ENCODE results near the gene MYBPHL.

MYBPHL gene

DNA sequence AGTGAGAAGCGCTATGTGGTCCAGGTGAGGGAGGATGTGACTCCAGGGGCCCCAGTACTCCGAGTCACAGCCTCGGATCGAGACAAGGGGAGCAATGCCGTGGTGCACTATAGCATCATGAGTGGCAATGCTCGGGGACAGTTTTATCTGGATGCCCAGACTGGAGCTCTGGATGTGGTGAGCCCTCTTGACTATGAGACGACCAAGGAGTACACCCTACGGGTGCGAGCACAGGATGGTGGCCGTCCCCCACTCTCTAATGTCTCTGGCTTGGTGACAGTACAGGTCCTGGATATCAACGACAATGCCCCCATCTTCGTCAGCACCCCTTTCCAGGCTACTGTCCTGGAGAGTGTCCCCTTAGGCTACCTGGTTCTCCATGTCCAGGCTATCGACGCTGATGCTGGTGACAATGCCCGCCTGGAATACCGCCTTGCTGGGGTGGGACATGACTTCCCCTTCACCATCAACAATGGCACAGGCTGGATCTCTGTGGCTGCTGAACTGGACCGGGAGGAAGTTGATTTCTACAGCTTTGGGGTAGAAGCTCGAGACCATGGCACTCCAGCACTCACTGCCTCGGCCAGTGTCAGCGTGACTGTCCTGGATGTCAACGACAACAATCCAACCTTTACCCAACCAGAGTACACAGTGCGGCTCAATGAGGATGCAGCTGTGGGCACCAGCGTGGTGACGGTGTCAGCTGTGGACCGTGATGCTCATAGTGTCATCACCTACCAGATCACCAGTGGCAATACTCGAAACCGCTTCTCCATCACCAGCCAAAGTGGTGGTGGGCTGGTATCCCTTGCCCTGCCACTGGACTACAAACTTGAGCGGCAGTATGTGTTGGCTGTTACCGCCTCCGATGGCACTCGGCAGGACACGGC lies 55.3 kb downstream of the MYBPHL start:
- DNase-seq (ENCODE audit: low read depth): no peak

DNA sequence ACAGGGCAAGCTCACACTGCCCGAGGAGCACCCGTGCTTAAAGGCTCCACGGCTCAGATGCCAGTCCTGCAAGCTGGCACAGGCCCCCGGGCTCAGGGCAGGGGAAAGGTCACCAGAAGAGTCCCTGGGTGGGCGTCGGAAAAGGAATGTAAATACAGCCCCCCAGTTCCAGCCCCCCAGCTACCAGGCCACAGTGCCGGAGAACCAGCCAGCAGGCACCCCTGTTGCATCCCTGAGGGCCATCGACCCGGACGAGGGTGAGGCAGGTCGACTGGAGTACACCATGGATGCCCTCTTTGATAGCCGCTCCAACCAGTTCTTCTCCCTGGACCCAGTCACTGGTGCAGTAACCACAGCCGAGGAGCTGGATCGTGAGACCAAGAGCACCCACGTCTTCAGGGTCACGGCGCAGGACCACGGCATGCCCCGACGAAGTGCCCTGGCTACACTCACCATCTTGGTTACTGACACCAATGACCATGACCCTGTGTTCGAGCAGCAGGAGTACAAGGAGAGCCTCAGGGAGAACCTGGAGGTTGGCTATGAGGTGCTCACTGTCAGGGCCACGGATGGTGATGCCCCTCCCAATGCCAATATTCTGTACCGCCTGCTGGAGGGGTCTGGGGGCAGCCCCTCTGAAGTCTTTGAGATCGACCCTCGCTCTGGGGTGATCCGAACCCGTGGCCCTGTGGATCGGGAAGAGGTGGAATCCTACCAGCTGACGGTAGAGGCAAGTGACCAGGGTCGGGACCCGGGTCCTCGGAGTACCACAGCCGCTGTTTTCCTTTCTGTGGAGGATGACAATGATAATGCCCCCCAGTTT lies 56.1 kb downstream of the MYBPHL start:
- no peak for DNase-seq (ENCODE audit: low read depth)

- no peak for DNase-seq (ENCODE audit: low read depth)
Observed at GRCh38 chr1:109249654-109250401, 57.0 kb downstream of the MYBPHL start.

DNA sequence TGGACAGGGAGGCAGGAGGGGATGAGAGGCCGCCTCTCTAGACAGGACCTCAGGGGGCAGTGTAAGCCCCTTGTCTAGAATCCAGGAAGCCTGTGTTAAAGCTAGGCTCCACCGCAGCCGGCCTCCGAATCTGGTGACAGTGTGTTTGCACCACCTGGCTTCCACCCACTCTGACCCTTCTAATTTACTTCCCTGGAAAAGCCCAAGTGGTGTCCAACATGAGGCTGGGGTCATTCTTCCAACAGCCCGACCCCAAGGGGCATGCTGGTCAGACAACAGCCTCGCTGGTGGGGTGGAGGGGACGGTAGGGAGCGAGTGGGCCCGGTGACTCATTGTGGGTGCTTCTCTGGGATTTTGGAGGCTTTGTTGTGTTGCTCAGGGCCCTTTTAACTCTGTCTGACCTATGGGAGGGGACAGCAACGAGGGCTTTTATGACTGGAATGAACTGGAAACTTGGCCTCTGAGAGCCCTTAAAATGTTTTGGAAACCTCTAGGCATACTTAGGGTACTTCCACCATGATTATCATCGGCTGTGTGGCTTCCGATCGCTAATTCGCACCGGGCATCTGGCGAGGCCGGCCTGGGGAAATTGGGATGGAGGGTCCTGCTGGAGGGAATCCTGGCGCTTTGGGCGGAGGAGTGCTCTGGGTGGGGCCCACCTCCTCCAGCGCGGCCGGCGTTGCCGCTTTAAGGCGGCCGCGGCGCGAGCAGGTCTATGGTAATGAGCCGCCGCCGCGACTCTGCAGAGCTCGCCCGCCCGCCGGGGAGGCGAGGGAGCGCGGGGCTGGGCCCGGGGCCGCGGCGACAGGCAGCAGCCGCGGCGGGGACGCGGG lies 57.8 kb downstream of the MYBPHL start, which contains the start of gene CELSR2:
CELSR2 (plus strand) TSS at position 743 of the 833 bp plus-strand sequence. CDS start 541 bp downstream, outside the sequence.
- peak; percentile 10 for DNase-seq (ENCODE audit: low read depth)

DNA sequence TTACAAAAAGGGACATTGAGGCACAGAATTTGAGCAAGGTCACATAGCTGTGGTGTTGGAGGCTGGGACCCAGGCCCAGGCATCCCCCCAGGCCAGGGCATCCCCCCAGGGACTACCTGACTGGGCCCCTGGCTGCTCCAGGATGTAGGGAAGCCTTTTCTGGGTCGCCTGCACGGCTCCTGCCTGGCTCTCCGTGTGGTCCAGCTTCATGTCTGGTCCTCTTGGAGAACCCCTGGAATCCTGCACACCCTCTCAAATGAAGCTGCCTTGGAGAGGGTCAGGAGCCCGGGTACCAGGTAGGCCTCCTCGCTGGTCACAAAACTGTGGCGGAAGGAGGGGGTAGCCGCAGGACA lies 58.4 kb downstream of the MYBPHL start:
- no peak for DNase-seq (ENCODE audit: low read depth)

DNA sequence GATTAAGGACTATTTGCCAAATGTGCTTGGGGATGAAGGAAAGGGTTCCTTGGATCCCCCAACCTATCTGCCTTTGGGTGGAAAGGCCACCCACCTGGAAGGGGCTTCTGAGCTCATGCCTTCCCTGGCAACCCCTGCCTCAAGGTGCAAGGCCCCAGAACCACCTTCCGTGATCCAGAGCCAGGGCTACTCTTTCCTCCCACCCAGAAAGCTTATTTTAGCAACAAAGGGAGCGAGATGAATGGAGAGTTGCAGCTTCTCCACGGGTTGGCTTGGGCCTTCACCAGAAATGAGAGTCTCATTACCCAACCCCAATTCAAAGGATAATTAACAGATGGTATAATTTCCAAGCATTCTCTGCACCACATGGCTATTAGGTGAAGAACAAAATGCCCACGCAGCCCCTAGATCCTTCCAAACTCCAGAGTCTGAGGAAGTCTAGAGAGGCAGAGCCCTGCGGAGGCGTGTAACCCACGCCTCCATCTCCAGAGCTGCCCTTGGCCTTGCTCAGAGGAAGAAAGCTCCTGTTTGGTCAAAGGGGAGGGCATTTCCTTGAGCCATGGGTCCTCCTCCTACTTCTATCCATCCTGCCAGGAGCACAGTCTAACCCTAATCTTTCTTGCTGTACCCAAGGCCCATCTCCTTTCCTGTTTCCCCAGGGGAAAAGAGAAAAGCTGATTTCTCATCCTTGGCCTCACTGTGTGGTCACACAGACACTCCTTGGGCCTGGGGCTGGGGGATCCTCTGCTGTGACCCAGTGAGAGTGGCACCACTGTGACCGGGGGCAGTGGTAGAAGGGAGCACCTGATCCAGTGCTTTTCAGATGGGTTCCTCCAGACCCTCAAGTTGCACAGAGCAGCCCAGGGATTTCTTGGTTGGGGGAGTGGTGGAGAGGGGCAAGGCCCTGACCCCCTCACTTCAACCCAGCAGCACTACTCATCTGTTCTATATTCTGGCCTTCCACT lies 59.1 kb downstream of the MYBPHL start:
- DNase-seq (ENCODE audit: low read depth): no peak

GRCh38 chr1:109246141-109246551 lies 60.7 kb downstream of the MYBPHL start:
- no peak for DNase-seq (ENCODE audit: low read depth)

DNA sequence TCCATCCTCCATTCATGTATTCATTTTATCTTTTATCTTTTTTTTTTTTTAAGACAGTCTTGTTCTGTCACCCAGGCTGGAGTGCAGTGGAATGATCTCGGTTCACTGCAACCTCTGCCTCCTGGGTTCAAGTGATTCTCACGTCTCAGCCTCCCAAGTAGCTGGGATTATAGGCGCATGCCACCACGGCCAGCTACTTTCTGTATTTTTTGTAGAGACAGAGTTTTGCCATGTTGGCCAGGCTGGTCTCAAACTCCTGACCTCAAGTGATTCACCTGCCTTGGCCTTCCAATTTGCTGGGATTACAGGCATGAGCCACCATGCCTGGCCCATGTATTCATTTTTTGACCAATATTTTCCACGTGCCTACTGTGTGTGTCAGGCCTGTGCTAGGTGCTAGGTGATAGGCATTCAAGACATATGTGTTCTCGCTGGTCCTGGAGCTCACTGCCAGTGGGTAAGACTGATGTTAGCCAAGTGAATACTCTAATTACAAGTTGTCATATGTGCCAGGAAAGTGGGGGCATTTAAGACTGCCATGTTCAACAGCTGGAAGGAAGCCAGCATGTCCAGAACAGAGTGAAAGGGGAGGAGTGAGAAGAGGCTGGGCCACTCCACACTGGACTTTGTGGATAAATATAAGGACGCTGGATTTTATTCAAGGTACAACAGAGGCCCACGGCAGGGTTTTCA lies 62.8 kb downstream of the MYBPHL start:
- DNase-seq (ENCODE audit: low read depth): no peak

DNA sequence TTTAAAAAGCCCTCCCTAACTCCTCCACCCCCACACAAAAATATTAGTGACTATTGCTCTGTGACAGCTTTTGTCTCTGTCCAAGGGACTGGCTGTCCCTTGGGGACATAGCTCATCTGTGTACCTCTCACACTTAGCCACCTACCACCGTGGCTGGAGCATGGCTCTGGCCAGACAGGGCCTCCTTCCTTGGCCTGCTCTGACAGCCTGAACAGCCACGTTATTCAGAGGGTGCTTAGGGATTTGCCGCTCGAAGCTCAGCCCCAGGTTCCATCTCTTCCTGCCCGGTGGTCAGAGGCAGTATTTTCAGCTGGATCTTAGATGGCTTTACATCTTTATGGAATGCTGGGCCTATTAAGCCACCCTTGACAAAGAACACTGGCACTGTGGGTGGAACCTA lies 63.6 kb downstream of the MYBPHL start:
- DNase-seq (ENCODE audit: low read depth): no peak

DNA sequence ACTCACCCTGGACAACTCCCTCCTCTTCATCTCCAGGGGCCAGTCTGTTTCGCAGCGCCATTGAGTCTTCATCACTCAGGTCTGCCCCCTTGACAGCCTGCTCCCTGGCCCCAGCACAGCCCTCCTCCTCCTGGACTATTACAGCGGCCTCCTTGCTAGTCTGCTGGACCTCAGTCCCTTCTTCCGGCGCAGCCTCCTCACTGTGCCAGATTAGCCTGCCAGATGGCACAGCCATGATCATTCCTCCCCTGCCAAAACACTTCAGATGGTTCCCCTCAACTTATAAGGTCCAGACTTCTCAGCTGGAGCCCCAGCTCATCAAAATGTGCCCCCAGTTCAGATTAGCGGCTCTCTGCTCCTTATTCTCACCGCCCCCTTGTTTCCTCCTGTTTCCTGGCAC lies 64.4 kb downstream of the MYBPHL start:
- DNase-seq (ENCODE audit: low read depth): no peak
